GM12892 (cell line): ENCODE results near the gene KLK14.

Experiments used
- DNase-seq: peaks from one replicate; pipeline ENCODE4 v3.0.0; 2011; ENCODE audit not compliant: insufficient read length
- FAIRE-seq: peaks from 2 replicates; lab custom pipeline; 2011; peaks lifted over from hg19 to GRCh38; lab: Jason Lieb, UNC
- POLR2A ChIP-seq: IDR thresholded peaks from 2 replicates; pipeline ENCODE4 v1.6.1; 2011; ENCODE audit warnings: low read depth, low read length, control low read depth
- POLR2AphosphoS5 ChIP-seq: IDR thresholded peaks from 2 replicates; pipeline ENCODE4 v1.6.1; 2011; ENCODE audit warnings: low read depth, low read length, control low read depth
- TAF1 ChIP-seq: IDR thresholded peaks from 2 replicates; pipeline ENCODE4 v1.6.1; 2011; ENCODE audit warnings: low read depth, mild to moderate bottlenecking, control low read depth, low read length, borderline replicate concordance

The KLK14 gene

DNA sequence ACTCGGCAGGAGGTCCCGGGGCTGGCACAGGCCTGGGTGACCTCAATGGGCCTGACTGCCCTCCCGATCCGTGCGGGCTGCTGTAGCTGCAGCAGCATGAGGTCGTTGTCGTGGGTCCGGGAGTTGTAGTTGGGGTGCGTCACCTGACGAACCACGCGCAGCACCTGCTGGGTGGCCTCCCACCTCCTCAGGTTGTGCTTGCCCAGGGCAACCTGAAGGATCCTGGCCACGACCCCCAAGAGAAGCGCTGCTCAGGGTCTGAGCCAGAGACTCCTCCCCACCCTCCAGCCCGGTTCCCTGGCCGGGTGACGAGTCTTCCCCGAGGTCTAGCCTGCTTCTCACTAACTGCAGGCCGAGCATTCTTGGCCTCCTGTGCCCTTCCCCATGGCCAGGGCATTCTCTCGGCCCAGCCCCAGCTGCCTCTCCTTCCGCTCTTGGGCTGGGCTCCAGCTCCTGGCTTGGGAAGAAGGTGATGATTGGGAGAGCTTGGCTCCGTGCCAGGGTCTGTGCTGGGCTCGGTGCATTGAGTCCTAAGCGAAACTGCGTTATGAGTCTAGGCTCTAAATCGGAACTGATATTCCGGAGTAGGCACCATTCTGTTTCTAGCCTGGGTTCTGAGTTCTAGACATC is 3.1 kb downstream of the KLK14 start:
- DNase-seq = no peak
- TF ChIP-seq TAF1 = no peak
- FAIRE-seq = no peak

DNA sequence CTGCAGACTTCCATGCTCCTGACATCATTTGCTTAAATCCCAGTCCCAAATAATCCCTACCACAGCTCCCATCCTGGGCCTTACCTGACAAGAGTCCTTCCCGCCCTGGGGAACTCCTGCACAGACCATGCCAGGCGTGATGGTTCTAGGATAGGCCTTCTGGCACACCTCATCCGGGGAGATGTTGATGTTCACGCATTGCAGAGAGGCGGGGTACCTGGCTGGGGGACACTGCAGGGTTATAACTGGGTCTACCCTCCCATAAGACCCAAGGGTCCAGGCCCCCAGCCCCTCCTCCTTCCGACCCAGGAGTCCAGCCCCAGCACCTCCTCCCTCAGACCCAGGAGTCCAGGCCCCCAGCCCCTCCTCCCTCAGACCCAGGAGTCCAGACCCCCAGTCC is 4.0 kb downstream of the KLK14 start:
- FAIRE-seq (no peak), DNase-seq (no peak)
- TF ChIP-seq TAF1 (no peak), POLR2AphosphoS5 (no peak), POLR2A (no peak)

DNA sequence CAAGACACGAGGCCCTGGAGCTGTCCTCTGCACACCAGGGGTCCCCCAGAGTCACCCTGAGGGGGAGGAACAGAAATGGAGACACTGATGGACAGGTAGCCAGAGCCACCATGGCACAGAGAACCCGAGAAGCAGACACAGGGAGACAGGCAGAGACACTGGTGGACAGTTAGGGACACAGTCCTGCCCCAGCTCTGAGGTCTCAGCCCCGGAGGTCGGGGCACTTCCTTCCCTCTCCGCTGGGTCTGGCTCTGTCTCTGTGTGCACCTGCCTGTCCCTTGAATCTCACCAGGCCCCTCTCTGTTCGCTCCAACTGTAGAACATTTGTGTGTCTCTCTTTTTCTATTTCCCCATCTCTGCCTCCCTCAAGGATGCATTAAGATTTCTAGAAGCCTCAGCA is 4.6 kb downstream of the KLK14 start:
- TF ChIP-seq POLR2A = no peak
- no peak for TF ChIP-seq POLR2AphosphoS5
- TF ChIP-seq TAF1 = no peak
- FAIRE-seq = no peak

DNA sequence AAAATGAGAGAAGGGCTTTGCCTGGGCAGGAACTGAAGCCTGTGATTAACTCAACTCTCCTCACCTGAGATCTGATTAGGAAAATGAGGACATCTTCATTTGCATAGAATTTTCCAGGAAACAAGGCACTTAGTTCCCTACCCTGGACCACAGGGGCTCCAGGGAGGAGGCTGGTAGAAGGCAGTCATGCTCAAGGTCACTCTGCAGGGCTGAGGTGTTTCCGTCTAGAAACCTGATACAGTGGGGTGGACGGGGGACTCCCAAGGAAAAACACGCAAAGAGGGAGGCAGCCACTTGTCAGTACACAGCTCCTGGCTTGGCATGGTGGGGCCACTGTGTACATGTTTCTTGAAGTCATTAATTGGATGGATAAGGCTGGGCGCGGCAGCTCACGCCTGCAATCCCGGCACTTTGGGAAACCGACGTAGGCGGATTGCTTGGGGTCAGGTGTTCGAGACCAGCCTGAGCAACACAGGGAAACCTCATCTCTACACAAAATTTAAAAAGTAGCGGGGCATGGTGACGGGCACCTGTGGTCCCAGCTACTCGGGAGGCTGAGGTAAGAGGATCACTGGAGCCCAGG is 6.0 kb downstream of the KLK14 start:
- TF ChIP-seq POLR2AphosphoS5 (no peak), TAF1 (no peak), POLR2A (no peak)
- no peak for DNase-seq
- no peak for FAIRE-seq

More for the DNA sequence above, 4.6 kb downstream of the KLK14 start:
- no peak for DNase-seq

DNA sequence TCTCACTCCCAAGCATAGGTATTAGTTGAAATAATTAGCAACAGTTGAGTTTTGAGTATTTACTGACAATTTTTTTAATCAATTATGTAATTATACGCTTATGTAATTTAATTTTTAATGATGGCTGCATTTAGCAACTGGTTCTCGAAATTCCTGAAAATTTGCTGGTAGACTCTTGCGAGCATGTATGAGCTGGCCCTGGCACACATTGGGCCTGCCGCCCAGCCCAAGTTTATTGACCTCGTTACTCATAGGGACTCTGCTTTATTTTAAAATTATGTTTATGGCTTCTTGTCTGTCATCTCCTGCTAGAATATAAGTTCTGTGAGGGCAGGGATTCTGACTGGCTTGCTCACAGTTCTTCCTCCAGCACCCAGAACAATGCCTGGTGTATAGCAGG is 6.7 kb downstream of the KLK14 start:
- TF ChIP-seq TAF1 (no peak), POLR2A (no peak), POLR2AphosphoS5 (no peak)
- DNase-seq (no peak), FAIRE-seq (no peak)

DNA sequence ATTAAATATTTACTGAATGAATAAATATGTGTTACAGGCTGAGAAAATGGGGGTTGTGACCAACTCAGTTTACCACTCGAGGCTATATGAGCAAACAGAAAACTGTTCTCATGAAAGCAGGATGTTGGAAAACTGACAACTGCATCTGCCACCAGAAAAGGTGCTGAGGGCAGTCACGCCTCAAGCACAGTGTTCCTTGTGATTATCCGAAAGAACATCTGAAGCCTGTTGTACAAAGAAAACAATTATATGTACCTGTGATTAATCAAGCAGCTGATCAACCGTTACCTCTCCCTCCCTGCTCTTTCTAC is 11.6 kb downstream of the KLK14 start:
- DNase-seq = no peak
- no peak for FAIRE-seq
- TF ChIP-seq POLR2AphosphoS5 (no peak), TAF1 (no peak), POLR2A (no peak)

DNA sequence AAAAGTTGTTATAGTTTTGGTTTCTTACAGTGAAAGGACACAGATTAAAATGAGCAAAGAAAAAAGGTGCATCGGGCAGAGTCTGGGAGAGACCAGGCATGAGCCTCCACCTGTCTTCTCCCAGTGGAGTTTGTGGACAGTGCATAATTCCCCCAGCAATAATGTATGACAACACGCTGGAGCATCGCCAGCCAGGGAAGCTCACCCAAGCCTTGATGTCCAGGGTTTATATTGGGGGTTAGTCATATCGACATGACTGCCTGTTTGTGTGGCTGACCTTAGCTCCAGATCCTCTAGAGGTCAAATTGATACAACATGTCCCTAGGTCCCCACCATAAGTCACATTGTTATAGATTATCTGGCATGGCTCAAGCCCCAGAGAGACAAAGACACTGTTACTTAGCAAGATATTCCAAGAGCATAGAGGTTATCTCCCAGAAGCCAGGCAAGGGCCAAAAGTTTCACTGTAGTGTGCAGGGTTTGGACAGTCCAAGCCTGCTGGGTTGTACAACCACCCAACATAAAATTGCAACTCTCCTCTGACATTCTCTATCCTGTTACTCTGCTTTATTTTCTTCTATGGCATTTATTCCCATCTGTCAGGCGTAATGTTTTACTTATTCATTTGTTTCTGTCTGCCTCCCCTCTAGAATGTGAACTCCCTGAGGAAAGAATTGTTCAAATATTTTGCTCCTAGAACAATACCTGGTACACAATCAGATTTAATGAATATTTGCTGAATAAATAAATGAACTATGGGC is 12.2 kb downstream of the KLK14 start:
- no peak for FAIRE-seq
- no peak for DNase-seq

DNA sequence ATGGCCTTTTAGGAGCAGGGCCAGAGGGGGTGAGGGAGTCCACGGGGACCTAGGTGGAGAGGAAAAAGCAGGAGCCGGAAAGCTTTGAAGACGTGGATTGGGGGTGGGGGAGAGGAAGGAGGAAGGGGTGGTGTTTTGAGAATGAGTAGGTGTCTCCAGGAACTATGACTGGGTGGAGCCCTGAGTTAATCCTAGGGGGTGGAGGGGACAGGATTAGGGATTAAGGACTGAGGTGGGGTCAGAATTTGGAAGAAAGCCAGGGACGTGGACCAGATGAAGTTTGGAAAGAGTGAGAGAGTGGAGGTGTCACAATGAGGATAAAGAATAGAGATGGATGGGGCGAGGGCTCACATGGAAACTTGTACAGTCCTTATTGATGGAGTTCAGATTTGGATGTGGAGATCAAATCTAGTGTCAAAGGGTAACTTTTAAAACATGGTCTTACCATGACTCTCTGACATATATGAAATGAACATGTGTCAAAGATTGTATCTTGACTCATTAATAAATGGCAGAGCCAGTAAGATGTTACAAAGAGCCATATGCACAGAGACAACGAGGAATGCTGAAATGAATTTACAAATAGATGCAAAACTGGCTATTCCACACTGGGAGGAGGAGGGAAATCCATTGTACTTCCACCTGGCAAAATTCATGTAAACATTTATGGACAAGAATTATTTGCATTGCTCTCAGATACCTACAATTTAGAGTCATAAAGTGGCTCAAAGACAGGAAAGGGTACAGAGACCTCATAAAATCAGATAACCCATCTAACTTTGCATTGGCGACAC is 16.1 kb downstream of the KLK14 start:
- no peak for DNase-seq
- TF ChIP-seq POLR2A (no peak), TAF1 (no peak), POLR2AphosphoS5 (no peak)
- FAIRE-seq = no peak

More for the DNA sequence above, 12.2 kb downstream of the KLK14 start:
- no peak for TF ChIP-seq POLR2AphosphoS5
- no peak for TF ChIP-seq POLR2A
- TF ChIP-seq TAF1 = no peak

DNA sequence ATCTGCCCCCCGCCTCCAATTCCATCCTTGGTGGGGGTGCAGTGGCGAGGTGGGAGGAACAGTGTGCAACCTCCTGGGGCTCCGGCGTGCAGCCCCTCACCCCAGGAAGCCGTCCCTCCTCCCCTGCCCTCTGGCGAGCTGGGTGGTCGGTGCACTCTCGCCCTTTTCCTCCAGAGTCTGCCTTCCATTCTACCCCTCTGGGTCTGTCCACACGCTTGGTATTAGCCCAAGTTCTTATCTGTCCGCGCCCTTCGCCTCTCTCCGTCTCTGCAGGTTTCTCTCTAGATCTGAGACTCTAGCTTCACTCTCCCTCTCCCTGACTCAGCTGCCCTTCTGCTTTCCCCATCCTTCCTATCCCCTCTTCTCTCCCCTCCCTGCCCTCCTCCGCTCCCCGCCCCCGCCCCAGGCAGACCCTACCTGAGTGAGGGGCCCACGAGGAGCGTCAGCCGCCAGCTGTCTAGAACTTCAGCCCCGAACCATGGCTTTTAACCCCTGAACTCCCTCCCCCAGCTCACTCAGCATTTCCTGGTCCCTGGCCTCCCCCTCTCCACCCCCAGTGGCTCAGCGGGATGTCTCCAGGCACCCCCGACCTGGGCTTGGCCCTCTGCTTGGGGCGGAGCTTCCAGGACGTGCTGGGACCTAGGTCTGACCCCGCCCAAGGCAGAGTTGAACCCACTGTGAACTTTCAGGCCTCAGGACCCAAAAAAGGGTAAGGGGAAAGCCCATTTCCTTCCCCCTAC is 17.3 kb downstream of the KLK14 start:
- FAIRE-seq = no peak
- no peak for DNase-seq
- TF ChIP-seq POLR2A (no peak), TAF1 (no peak), POLR2AphosphoS5 (no peak)

DNA sequence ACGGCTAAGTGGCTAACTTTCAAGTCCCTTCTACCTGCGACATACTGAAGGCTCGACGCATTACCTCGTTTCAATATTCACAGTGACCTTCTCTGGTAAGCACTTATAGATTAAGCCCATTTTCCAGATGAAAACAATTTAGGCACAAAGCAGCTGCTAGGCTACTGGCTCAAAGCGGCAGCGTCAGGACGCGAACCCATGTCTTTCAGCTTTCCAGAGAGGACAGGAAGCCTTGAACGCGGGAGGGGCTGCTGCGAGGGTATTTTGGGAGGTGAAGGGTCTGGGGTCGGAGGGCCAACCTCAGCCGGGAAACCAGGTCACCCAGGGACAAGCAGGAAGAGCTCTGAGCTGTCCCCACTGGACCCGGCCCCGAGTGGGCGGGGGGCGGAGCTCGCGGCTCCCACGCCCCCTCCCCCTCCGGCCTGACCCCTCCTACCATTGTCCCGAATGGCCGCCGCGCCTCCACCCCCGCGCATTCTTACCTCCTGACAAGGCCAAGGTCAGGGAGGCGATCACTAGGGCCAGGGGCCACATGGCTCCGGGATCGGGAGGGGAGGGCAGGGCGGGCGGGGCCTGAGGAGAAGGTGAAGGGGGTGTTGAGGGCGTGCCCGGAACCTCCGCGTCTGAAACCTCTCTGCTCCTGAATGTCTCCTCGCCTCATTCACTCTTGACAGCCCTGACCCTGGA is 18.0 kb downstream of the KLK14 start, which contains the start of gene KLK13:
KLK13 (minus strand) TSS at position 559 of the 687 bp plus-strand sequence; CDS start at position 534, 25 bp downstream.
- FAIRE-seq (no peak), DNase-seq (no peak)
- no peak for TF ChIP-seq POLR2A
- no peak for TF ChIP-seq TAF1
- no peak for TF ChIP-seq POLR2AphosphoS5

DNA sequence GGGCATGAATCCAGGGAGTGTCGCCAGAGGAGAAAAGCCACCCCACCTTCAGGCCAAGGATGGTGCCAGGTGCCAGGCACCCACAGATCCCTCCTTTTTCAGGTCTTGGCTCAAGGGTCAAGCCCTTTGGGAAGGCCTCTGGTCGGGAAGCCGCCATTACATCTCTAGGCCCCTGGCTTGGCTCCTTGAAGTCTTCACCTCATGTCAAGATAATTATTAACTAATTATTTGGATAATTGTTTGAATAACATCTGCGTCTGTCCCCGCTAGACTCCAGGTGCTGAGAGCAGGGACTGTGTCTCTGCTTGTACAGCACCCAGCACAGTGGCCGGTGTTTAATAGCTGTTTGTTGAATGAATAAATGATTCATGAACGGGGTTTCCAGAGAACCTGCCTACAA is 19.0 kb downstream of the KLK14 start:
- TF ChIP-seq POLR2A (no peak), POLR2AphosphoS5 (no peak), TAF1 (no peak)
- FAIRE-seq = no peak
- DNase-seq = no peak
